Tibial nerve (tissue), 4 donors: Measurements from ENCODE around the gene PTPRA. TPM values are rescaled to one million over a fixed set of nuclear protein-coding genes. Genes with fewer than 3 reads are reported as not detected.

Experiments
- DNase-seq, 2 donors: peaks; one replicate each; pipeline ENCODE4 v3.0.0-alpha.2; 2019; ENCODE audit warnings: low spot score in 2 of 2
- H3K27ac ChIP-seq, 4 donors: fragments of 200-600 bp; sonication (generic) in 3 of 4; one replicate each; pipeline ENCODE4 v1.5.1; 2017 to 2019; ENCODE audit warnings: mild to moderate bottlenecking in 1 of 4
- H3K27me3 ChIP-seq, 2 donors: fragments of 200-600 bp; sonication (generic) in 1 of 2; one replicate each; pipeline versions ENCODE4 v1.5.1 to v1.6.0; 2017 to 2019
- H3K36me3 ChIP-seq, 3 donors: fragments of 200-600 bp; sonication (generic); one replicate each; pipeline ENCODE4 v1.5.1; 2018 to 2019
- H3K4me1 ChIP-seq, 4 donors: fragments of 200-600 bp; sonication (generic) in 3 of 4; one replicate each; pipeline ENCODE4 v1.5.1; 2017 to 2019
- H3K4me3 ChIP-seq, 4 donors: fragments of 200-600 bp; sonication (generic) in 3 of 4; one replicate each; pipeline ENCODE4 v1.5.1; 2017 to 2019; ENCODE audit warnings: mild to moderate bottlenecking in 1 of 4, moderate library complexity in 1 of 4
- H3K9me3 ChIP-seq, 4 donors: fragments of 200-600 bp; sonication (generic) in 3 of 4; one replicate each; pipeline ENCODE4 v1.5.1; 2017 to 2019
- POLR2A ChIP-seq, 2 donors: fragments of 450-650 bp; IDR thresholded peaks; one replicate each; pipeline ENCODE4 v1.6.1; 2017; ENCODE audit warnings: antibody characterized with exemption in 2 of 2, mild to moderate bottlenecking in 2 of 2, moderate library complexity in 2 of 2
- WGBS, 2 donors: methylation state at CpG; one replicate each; pipeline ENCODE4 v1.1.5; 2018; 5-methylcytosine and 5-hydroxymethylcytosine counted together
- total RNA-seq, 4 donors: library from RNA; depleted of rRNA; stranded (reverse); fragments of >200 nt; gene quantifications; one replicate each; pipeline ENCODE4 v1.1.0, GENCODE V29; 2016

The PTPRA gene
- total RNA-seq, 4 donors from 2014 or later, result 46.3 to 119 (median 67.4) TPM

DNA sequence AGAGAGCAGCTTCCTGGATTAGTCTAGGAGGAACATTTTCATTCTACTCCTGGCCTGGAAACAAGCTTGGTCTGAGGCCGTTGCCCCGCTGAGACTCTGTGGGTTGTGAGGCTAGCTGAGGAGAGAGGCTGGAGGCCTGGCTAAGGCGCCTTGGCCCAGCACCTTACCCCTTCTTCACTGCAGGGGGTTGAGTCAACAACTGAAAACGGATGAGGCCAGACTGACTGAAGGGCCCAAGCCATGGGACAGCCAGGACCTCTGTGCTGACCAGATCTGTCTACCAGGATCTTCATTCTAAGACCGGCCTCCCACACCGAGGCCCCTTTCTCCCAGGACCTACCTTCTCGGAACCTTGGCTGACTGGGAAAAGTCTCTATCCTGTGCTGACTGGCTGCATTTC, 214.8 kb downstream of the PTPRA start:
- no peak for TF ChIP-seq POLR2A (IDR thresholded peaks at IDR 0.05)
- H3K9me3 ChIP-seq, result no peaks in the 10 kb centered on the region
- 80 to 84% methylated on average over 7 of the region's 7 CpGs for WGBS, 2 donors
- no peak overlapping the region for H3K27ac ChIP-seq
- H3K27me3 ChIP-seq, result peaks cover 0 to 57% of the 10 kb centered on the region in 2 donors
- DNase-seq, result no peak
- H3K4me3 ChIP-seq, result no peak overlapping the region
- H3K4me1 ChIP-seq, result peaks cover 0 to 12% (median under 1%) of the 10 kb centered on the region in 4 donors
- H3K36me3 ChIP-seq, result no peaks in the 10 kb centered on the region

Other genes starting within 250 kb of the PTPRA start
- gene NOP56, start 220.8 kb upstream of the PTPRA start, total RNA-seq, result 100 to 1,000 TPM in 1 of 4 donors, 10 to 100 TPM in 3; 80.0 to 141 (median 87.6) TPM
- 100 to 1,000 TPM; 101 to 141 (median 116) TPM for gene IDH3B, start 209.3 kb upstream of the PTPRA start, total RNA-seq
- 10 to 100 TPM in 2 of 4 donors, 1 to 10 TPM in 2; 4.8 to 17.5 (median 10.4) TPM for gene EBF4, start 180.7 kb upstream of the PTPRA start, total RNA-seq
- 1 to 10 TPM; 1.6 to 3.6 (median 1.9) TPM for gene CPXM1, start 72.9 kb upstream of the PTPRA start, total RNA-seq
- gene C20orf141, start 58.5 kb upstream of the PTPRA start, total RNA-seq, result not detected
- gene TMEM239, start 57.1 kb upstream of the PTPRA start, total RNA-seq, result not detected
- gene PCED1A, start 32.8 kb upstream of the PTPRA start, total RNA-seq, result 10 to 100 TPM; 36.8 to 84.6 (median 62.3) TPM
- gene VPS16, start 32.7 kb upstream of the PTPRA start, total RNA-seq, result 10 to 100 TPM; 17.9 to 51.3 (median 31.9) TPM
- 1 to 10 TPM in 1 of 4 donors, not detected in 3; 4.6 TPM for gene GNRH2, start 170.1 kb downstream of the PTPRA start, total RNA-seq
- gene MRPS26, start 172.6 kb downstream of the PTPRA start, total RNA-seq, result 10 to 100 TPM; 43.2 to 87.9 (median 59.5) TPM
- 1 to 10 TPM in 1 of 4 donors, not detected in 3; 1.8 TPM for gene OXT, start 198.1 kb downstream of the PTPRA start, total RNA-seq
- not detected for gene AVP, start 211.2 kb downstream of the PTPRA start, total RNA-seq